ENCODE results near the gene ADAMTSL5.

The ADAMTSL5 gene

GRCh38 chr19:1527650-1528309 lies 15.0 kb upstream of the ADAMTSL5 start:
- no peak for DNase-seq
- intact Hi-C loops (cut with DNase I; ENCODE audit: low total_unique reads), result no loop called here
- H3K27ac ChIP-seq, result no peak overlapping the region
- no peak overlapping the region for H3K4me3 ChIP-seq
- H3K4me1 ChIP-seq, result peaks cover 0 to 9% (median 7%) of the 10 kb centered on the region in 4 donors
- peaks cover 0 to 94% of the 10 kb centered on the region in 2 donors for H3K27me3 ChIP-seq
- no peak for TF ChIP-seq CTCF (IDR thresholded peaks at IDR 0.05)
- H3K36me3 ChIP-seq, result no peaks in the 10 kb centered on the region
- no peaks in the 10 kb centered on the region for H3K9me3 ChIP-seq

GRCh38 chr19:1526979-1527649 lies 14.3 kb upstream of the ADAMTSL5 start:
- no peak for TF ChIP-seq CTCF (IDR thresholded peaks at IDR 0.05)
- Histone ChIP-seq H3K36me3 (no peaks in the 10 kb centered on the region), H3K4me3 (no peak overlapping the region), H3K4me1 (peaks cover 0 to 9% (median 7%) of the 10 kb centered on the region in 4 donors), H3K9me3 (no peaks in the 10 kb centered on the region), H3K27ac (no peak overlapping the region), H3K27me3 (peaks cover 0 to 91% of the 10 kb centered on the region in 2 donors)
- DNase-seq, result no peak
- intact Hi-C loops (cut with DNase I; ENCODE audit: low total_unique reads), result no loop called here

GRCh38 chr19:1526066-1526778 lies 13.4 kb upstream of the ADAMTSL5 start:
- no peak overlapping the region for H3K27ac ChIP-seq
- intact Hi-C loops (cut with DNase I; ENCODE audit: low total_unique reads), result no loop called here
- H3K36me3 ChIP-seq, result no peaks in the 10 kb centered on the region
- peaks cover 0 to 88% of the 10 kb centered on the region in 2 donors for H3K27me3 ChIP-seq
- DNase-seq, result no peak
- peaks cover 0 to 9% (median 7%) of the 10 kb centered on the region in 4 donors for H3K4me1 ChIP-seq
- H3K9me3 ChIP-seq, result no peaks in the 10 kb centered on the region
- no peak for TF ChIP-seq CTCF (IDR thresholded peaks at IDR 0.05)
- H3K4me3 ChIP-seq, result no peak overlapping the region

- Histone ChIP-seq H3K4me3 (no peak overlapping the region), H3K9me3 (no peaks in the 10 kb centered on the region), H3K4me1 (peaks cover 0 to 9% (median 7%) of the 10 kb centered on the region in 4 donors), H3K36me3 (no peaks in the 10 kb centered on the region), H3K27me3 (peaks cover 0 to 83% of the 10 kb centered on the region in 2 donors), H3K27ac (no peak overlapping the region)
- no peak for TF ChIP-seq CTCF (IDR thresholded peaks at IDR 0.05)
- DNase-seq, result no peak
- intact Hi-C loops (cut with DNase I; ENCODE audit: low total_unique reads), result no loop called here
Measured at GRCh38 chr19:1525343-1525742, 12.5 kb upstream of the ADAMTSL5 start.

- no peak for TF ChIP-seq CTCF (IDR thresholded peaks at IDR 0.05)
- Histone ChIP-seq H3K4me3 (no peak overlapping the region), H3K27me3 (peaks cover 0 to 83% of the 10 kb centered on the region in 2 donors), H3K36me3 (no peaks in the 10 kb centered on the region), H3K27ac (no peak overlapping the region), H3K4me1 (peaks cover 0 to 9% (median 7%) of the 10 kb centered on the region in 4 donors), H3K9me3 (no peaks in the 10 kb centered on the region)
- intact Hi-C loops (cut with DNase I; ENCODE audit: low total_unique reads), result no loop called here
- no peak for DNase-seq
Measured at GRCh38 chr19:1524972-1525325, 12.1 kb upstream of the ADAMTSL5 start.
